Fibroblast of the aortic adventitia (primary cell): ENCODE measurements around the gene GSS. TPM values are rescaled to one million over a fixed set of nuclear protein-coding genes. Genes with fewer than 3 reads are reported as not detected.

Experiments
- DNase-seq: peaks from one replicate; pipeline ENCODE4 v3.0.0-alpha.2; 2010; ENCODE audit warnings: low read depth
- H3K4me3 ChIP-seq: 2 replicates; pipeline ENCODE4 v1.5.1; 2011; ENCODE audit warnings: low read depth, mild to moderate bottlenecking, control low read depth, low read length, moderate library complexity
- total RNA-seq: library from RNA; depleted of rRNA; stranded (reverse); fragments of >200 nt; gene quantifications from 2 replicates; pipeline ENCODE4 v1.2.3, GENCODE V29; 2012; ENCODE audit warnings: low replicate concordance
- TF ChIP-seq, protein P1 (sequence below): IDR thresholded peaks from 2 replicates; pipeline ENCODE4 v1.5.1; 2011; ENCODE audit warnings: mild to moderate bottlenecking, low read length, control low read depth, inconsistent platforms; ENCODE audit not compliant: insufficient read depth

The GSS gene
- total RNA-seq, 1 donor = 57.8 TPM

DNA sequence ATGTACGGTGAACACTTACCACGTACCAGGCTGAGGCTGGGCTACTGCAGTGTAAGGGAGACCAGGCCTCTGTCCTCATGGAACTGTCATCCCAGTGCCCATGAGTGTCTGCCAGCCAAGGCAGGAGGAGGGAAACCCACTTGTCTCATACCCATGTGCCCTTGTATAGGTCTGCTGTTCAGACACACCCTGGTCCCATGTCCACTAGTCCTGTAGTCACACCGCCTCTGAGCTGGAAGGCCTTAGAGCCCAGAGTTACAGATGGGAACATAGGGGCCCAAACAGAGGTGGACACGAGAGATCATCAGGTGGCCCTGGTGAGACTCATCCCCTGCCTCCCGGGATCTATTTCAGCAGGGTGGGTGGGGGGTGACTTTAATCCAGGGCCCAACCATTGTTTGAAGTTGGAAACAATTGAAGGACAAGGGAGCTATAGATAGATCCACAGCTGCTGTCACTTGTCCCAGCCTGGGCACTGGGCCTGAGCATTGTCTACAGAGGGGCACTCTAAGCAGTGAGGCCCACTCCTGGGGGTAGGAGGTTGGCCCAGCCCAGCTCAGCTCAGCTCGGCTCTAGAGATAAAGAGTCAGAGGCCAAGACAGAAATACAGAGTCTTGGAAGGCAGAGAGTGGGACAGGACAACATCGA is 14.7 kb upstream of the GSS start:
- H3K4me3 ChIP-seq = no peak overlapping the region
- TF ChIP-seq, protein P1, sequence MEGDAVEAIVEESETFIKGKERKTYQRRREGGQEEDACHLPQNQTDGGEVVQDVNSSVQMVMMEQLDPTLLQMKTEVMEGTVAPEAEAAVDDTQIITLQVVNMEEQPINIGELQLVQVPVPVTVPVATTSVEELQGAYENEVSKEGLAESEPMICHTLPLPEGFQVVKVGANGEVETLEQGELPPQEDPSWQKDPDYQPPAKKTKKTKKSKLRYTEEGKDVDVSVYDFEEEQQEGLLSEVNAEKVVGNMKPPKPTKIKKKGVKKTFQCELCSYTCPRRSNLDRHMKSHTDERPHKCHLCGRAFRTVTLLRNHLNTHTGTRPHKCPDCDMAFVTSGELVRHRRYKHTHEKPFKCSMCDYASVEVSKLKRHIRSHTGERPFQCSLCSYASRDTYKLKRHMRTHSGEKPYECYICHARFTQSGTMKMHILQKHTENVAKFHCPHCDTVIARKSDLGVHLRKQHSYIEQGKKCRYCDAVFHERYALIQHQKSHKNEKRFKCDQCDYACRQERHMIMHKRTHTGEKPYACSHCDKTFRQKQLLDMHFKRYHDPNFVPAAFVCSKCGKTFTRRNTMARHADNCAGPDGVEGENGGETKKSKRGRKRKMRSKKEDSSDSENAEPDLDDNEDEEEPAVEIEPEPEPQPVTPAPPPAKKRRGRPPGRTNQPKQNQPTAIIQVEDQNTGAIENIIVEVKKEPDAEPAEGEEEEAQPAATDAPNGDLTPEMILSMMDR = no peak
- no peak for DNase-seq

DNA sequence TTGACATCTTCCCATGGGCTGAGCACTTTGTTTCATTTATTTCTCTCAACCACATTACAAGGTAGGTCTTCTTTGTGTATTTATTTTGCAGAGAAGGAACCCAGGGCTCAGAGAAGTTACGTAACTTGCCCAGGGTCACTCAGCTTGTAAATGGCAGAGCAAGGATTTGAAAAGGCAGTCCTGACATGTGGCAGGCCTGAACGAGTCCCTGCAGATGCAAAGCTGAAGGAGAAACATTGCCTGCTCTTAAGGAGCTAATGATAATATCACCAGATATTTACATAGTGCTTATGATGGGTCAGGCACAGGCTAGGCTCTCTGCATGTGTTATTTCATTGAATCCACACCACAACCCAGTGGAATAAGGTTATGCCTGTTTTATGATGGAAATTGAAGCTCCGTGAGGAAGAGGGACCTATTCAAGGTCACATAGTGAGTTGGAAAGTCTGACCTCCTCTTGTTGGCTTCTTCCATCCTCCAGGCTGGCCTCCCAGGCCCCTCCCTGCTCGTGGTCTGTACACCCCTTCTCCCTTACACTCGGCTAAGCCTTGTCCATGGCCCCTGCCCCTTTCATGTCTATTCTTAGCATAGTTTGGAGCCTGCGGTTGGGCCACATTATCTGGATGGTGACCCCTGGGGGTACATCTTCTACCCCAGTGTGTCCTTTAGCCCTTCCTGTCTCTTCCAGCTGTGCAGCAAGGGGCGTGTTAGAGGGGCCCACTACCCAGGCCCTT is 12.6 kb upstream of the GSS start:
- no peak for DNase-seq
- TF ChIP-seq, protein P1 = no peak
- no peak overlapping the region for H3K4me3 ChIP-seq

DNA sequence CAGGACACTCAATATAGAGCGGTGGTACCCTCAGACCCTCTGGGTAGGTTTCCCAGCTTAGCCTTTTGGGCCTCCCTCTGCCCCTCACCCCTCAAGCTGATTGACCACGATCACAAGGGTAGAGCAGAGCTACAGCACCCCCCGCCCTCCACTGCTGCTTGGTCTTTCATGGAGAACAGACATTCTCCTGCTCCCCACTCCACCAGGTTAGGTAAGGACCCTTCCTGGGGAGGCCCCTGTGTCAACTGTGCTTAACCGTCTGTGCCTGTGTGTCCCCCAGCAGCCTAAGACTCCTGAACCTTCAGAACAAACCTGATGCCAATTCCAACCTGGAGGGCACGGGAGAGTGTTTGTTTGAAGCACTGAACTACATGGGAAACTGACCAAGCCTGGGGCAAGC is 11.8 kb upstream of the GSS start:
- H3K4me3 ChIP-seq = no peak overlapping the region
- DNase-seq = no peak
- TF ChIP-seq, protein P1 = no peak

DNA sequence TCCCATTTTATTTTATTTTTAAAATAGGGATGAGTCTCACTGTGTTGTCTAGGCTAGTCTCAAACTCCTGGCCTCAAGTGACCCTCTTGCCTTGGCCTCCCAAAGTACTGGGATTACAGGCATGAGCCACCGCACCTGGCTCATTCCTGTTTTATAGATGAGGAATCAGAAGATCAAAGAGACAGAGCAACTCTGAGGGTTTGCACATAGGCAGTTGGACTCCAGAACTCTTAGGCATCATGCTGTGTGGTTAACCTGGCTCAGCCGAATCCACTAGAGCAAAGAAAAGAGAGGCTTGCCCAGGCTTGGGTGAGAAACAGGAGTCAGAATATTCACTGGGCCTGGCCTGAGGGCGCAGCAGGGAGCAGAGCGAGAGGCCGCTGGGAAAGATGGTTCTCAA is 9.4 kb upstream of the GSS start:
- no peak for DNase-seq
- TF ChIP-seq, protein P1 = no peak
- H3K4me3 ChIP-seq = no peak overlapping the region

DNA sequence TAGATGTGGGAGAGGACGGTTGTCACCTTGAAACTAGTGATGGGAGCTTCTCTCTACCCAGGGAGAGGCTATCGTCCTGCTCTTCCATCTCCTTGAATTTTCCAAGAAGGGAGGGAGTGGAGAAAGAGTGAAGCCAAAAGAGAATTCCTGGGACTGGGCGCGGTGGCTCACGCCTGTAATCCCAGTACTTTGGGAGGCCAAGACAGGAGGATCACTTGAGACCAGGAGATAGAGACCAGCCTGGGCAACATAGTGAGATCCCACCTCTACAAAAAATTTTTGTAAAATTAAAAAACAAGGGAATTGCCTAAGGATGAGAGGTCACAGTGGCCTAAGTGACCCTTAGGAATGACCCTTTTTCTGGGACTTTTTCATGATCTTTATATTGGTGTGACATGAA is 8.9 kb upstream of the GSS start:
- TF ChIP-seq, protein P1 = no peak
- no peak for DNase-seq
- no peak overlapping the region for H3K4me3 ChIP-seq

DNA sequence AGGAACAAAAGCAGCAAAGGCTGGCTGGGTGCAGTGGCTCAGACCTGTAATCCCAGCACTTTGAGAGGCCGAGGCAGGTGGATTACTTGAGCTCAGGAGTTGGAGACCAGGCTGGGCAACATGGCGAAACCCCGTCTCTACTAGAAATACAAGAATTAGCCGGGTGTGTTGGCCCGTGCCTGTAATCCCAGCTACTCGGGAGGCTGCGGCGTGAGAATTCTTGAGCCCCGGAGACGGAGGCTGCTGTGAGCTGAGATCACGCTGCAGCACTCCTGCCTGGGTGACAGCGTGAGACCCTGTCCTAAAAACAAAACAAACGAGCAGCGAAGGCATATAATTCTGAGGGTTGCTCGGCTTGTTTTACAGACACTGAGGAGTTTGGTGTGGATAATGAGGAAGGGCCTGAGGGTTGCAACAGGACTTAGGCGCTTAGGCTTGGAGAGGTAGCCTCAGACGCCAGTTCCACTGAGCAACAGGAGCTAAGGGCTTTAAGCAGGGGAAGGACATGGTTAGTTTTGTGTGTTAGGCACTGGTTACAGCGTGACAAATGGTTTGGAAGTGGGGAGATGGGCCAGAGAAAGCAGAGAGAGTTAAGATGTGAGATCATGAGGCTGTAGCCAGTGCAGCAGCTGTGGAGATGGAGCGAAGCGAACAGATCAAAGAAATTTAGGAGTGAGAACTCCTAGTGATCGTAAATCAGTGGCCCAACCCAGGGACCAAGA is 1.3 kb upstream of the GSS start:
- H3K4me3 ChIP-seq = no peak overlapping the region
- TF ChIP-seq, protein P1 = no peak
- DNase-seq = no peak
